ENCODE results near the gene SLC4A4.

DNA sequence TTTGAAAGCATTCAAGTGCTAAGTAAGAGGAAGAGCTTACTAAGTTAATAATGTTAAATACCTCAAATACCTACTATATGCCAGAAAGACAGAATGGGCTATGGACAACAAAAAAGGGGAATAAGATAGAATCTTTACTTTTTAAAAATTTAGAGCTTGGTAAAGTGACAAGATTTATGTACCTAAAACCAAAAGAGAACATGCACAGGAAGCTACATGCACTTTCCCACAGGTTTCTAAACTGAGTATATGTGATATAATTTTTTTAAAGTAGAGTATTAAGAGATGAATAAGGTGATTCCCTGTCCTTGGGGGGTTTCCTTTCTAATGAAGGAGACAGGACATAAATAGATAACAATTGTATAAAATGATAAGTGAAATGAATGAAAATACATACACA lies 30.7 kb downstream of the SLC4A4 start:
- TF ChIP-seq FOXM1 (IDR thresholded peaks at IDR 0.05; ENCODE audit: borderline replicate concordance) = no peak
- TF ChIP-seq CTBP1 (IDR thresholded peaks at IDR 0.05; ENCODE audit: borderline replicate concordance) = no peak
- no peak for TF ChIP-seq BHLHE40 (IDR thresholded peaks at IDR 0.05; ENCODE audit: borderline replicate concordance)
- no peak for TF ChIP-seq NFRKB (IDR thresholded peaks at IDR 0.05)
- TF ChIP-seq, protein P1, sequence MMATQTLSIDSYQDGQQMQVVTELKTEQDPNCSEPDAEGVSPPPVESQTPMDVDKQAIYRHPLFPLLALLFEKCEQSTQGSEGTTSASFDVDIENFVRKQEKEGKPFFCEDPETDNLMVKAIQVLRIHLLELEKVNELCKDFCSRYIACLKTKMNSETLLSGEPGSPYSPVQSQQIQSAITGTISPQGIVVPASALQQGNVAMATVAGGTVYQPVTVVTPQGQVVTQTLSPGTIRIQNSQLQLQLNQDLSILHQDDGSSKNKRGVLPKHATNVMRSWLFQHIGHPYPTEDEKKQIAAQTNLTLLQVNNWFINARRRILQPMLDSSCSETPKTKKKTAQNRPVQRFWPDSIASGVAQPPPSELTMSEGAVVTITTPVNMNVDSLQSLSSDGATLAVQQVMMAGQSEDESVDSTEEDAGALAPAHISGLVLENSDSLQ (IDR thresholded peaks at IDR 0.05) = no peak
- TF ChIP-seq L3MBTL2 (conservative IDR thresholded peaks at IDR 0.05) = no peak
- TF ChIP-seq ZNF384 (IDR thresholded peaks at IDR 0.05) = no peak
- no peak for TF ChIP-seq FOXK2 (IDR thresholded peaks at IDR 0.05)
- TF ChIP-seq TARDBP (IDR thresholded peaks at IDR 0.05) = no peak
- TF ChIP-seq SP1 (IDR thresholded peaks at IDR 0.05) = no peak

All from HEK293T (cell line).